ENCODE data around the gene GATAD1.
"Not testable (repeated sequence)": the region's sequence is repeated elsewhere in the genome, so short reads cannot be mapped to it uniquely, and the experiment has no call there.

Gene GATAD1

DNA sequence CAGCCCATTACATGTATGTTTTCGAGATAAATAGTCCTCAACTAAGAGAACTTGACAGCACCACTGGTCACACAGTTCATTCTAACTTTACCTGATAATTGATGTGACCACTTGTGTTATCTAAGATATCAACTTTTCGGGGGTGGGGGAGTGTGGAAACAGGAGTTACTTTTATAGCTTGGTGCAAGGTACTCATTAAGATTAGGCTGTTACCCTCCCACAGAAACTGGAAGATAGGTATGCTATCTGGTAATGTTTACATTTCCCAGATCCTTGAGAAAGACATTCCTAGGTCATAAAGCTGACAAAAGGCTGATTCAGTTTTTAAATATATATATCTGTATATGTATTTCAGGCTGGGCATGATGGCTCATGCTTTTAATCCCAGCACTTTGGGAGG lies 19.4 kb downstream of the GATAD1 start:
- Histone ChIP-seq H3K4me3 (replicated peaks; ENCODE audit: insufficient read depth, low read length) (no peak overlapping the region), H3K27me3 (ENCODE audit: insufficient read depth, poor library complexity, severe bottlenecking) (no peaks in the 10 kb centered on the region), H3K27ac (replicated peaks) (no peak overlapping the region)
- TF ChIP-seq POLR2AphosphoS5 (IDR thresholded peaks at IDR 0.05; ENCODE audit: low read depth): no peak
- no peak for TF ChIP-seq CTCF (IDR thresholded peaks at IDR 0.05; ENCODE audit: insufficient read depth, low read length)
- no peak for TF ChIP-seq SPI1 (IDR thresholded peaks at IDR 0.05; ENCODE audit: borderline replicate concordance, low read depth)
- TF ChIP-seq, protein P1, sequence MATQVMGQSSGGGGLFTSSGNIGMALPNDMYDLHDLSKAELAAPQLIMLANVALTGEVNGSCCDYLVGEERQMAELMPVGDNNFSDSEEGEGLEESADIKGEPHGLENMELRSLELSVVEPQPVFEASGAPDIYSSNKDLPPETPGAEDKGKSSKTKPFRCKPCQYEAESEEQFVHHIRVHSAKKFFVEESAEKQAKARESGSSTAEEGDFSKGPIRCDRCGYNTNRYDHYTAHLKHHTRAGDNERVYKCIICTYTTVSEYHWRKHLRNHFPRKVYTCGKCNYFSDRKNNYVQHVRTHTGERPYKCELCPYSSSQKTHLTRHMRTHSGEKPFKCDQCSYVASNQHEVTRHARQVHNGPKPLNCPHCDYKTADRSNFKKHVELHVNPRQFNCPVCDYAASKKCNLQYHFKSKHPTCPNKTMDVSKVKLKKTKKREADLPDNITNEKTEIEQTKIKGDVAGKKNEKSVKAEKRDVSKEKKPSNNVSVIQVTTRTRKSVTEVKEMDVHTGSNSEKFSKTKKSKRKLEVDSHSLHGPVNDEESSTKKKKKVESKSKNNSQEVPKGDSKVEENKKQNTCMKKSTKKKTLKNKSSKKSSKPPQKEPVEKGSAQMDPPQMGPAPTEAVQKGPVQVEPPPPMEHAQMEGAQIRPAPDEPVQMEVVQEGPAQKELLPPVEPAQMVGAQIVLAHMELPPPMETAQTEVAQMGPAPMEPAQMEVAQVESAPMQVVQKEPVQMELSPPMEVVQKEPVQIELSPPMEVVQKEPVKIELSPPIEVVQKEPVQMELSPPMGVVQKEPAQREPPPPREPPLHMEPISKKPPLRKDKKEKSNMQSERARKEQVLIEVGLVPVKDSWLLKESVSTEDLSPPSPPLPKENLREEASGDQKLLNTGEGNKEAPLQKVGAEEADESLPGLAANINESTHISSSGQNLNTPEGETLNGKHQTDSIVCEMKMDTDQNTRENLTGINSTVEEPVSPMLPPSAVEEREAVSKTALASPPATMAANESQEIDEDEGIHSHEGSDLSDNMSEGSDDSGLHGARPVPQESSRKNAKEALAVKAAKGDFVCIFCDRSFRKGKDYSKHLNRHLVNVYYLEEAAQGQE (IDR thresholded peaks at IDR 0.05; ENCODE audit: insufficient replicate concordance, low read depth): no peak
- no peak for TF ChIP-seq GABPA (IDR thresholded peaks at IDR 0.05; ENCODE audit: low read depth)
- DNase-seq (ENCODE audit: low read depth in 1 of 2, low spot score in 1 of 2): no peak

DNA sequence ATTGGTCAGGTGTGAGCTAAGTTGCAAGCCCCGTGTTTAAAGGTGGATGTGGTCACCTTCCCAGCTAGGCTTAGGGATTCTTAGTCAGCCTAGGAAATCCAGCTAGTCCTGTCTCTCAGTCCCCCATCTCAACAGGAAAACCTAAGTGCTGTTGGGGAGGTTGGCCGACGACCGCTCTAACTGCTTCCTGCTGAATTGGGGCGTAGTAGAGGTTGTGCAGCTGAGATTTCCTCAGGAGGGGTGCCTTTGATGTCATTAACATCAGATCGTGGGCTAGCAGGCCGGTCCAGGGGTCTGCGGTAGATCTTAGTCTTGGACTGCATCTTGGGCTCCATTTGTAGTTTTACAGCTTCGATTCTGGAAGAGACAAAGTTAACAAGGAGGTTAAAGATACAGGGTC lies 21.3 kb downstream of the GATAD1 start:
- DNase-seq (ENCODE audit: low read depth in 1 of 2, low spot score in 1 of 2); H3K27me3 ChIP-seq (ENCODE audit: insufficient read depth, poor library complexity, severe bottlenecking); H3K4me3 ChIP-seq (replicated peaks; ENCODE audit: insufficient read depth, low read length); H3K27ac ChIP-seq (replicated peaks): not testable (repeated sequence)

DNA sequence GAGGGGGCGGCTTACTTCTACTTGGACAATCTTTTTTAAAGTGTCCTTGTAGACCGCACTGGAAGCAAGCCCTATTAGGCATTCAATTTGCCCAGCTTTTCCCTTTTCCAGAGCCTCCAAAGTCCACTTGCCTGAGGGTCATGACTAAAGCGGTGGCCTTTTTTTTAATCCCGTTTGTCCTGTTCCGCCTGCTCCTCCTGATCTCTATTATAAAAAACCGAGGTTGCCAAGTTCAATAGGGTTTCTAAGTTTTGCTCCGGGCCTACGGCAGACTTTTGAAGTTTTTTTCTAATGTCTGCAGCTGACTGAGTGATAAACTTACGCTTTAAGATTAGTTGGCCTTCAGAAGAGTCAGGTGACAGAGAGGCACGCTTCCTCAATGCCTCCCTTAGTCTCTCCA lies 26.7 kb downstream of the GATAD1 start:
- not testable (repeated sequence) for H3K27ac ChIP-seq (replicated peaks); H3K27me3 ChIP-seq (ENCODE audit: insufficient read depth, poor library complexity, severe bottlenecking); DNase-seq (ENCODE audit: low read depth in 1 of 2, low spot score in 1 of 2); H3K4me3 ChIP-seq (replicated peaks; ENCODE audit: insufficient read depth, low read length)

GRCh38 chr7:92475261-92475770 lies 28.0 kb downstream of the GATAD1 start:
- not testable (repeated sequence) for H3K27ac ChIP-seq (replicated peaks); DNase-seq (ENCODE audit: low read depth in 1 of 2, low spot score in 1 of 2); H3K27me3 ChIP-seq (ENCODE audit: insufficient read depth, poor library complexity, severe bottlenecking); H3K4me3 ChIP-seq (replicated peaks; ENCODE audit: insufficient read depth, low read length)

DNA sequence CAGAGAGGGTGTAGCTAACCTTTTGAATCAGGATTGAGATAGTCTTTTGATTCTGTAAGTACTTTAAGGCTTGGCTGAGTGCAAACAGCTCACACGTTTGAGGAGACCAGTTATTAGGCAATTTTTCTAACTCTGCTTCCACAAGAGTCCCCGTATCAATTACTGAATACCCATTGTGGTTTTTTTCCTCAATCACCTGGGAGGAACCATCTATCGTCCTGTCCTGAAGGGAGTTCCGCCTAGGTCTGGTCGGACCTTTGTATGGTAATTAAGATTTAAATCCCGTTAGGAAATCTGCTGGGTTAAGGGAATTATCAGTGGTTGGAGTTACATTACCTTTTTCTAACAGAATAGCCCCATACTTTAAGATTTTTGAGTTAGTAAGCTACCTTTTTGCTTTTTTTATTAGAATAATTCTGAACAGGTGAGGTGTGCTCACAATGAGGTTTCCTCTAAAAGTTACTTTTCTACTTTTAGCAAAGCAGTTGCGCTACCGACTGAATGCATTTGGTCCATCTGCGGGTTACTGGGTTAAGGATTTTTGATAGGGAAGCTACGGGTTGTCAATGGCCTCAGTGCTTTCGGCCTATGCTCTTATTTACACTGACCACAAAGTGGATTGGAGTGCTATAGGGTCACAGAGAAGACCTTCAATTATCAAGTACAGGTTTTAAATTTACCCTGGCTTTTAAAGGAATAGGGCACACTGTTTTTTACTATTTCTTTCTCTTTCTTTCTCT lies 28.7 kb downstream of the GATAD1 start:
- not testable (repeated sequence) for H3K27me3 ChIP-seq (ENCODE audit: insufficient read depth, poor library complexity, severe bottlenecking); DNase-seq (ENCODE audit: low read depth in 1 of 2, low spot score in 1 of 2); H3K27ac ChIP-seq (replicated peaks); H3K4me3 ChIP-seq (replicated peaks; ENCODE audit: insufficient read depth, low read length)

DNA sequence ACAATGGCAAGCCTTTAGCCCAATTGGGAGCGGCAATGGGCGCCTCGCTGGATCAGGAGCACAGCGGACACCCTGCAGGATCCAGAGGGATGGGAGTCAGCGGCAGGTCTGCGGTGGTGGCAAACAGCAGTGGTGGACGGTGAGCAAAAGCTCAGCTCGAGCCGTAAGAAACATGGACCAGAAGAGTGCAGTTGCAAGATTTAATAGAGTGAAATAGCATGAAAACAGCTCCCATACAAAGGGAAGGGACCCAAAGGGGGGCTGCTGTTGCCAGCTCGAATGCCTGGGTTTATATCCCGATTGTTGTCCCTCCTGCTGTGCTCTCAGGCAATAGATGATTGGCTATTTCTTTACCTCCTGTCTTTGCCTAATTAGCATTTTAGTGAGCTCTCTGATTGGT lies 30.4 kb downstream of the GATAD1 start, which contains the start of gene ERVW-1:
Gene ERVW-1 (minus strand): TSS at position 266 of the 400 bp plus-strand sequence. CDS start 7,565 bp downstream, outside the sequence.
- not testable (repeated sequence) for H3K27ac ChIP-seq (replicated peaks); DNase-seq (ENCODE audit: low read depth in 1 of 2, low spot score in 1 of 2); H3K27me3 ChIP-seq (ENCODE audit: insufficient read depth, poor library complexity, severe bottlenecking); H3K4me3 ChIP-seq (replicated peaks; ENCODE audit: insufficient read depth, low read length)

DNA sequence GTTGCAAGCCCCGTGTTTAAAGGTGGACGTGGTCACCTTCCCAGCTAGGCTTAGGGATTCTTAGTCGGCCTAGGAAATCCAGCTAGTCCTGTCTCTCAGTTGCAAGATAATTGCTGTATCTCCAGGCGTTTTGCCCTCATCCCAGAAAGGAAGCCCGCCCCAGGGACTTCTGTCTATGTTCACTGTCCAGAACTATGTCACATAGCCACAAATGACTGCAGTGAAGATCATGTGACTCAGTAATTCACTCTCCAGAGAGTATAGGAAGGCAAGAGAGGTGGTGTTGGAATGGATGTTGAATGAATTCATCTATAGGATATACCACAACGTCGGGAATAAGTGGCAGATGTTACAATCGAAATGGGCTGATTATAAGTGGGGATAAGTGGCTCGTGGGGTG lies 30.8 kb downstream of the GATAD1 start:
- no peak overlapping the region for H3K27ac ChIP-seq (replicated peaks)
- TF ChIP-seq GABPA (IDR thresholded peaks at IDR 0.05; ENCODE audit: low read depth) (no peak), POLR2AphosphoS5 (IDR thresholded peaks at IDR 0.05; ENCODE audit: low read depth) (no peak), SPI1 (IDR thresholded peaks at IDR 0.05; ENCODE audit: borderline replicate concordance, low read depth) (no peak), CTCF (IDR thresholded peaks at IDR 0.05; ENCODE audit: insufficient read depth, low read length) (no peak)
- TF ChIP-seq, protein P1 (IDR thresholded peaks at IDR 0.05; ENCODE audit: insufficient replicate concordance, low read depth): no peak
- no peak for DNase-seq (ENCODE audit: low read depth in 1 of 2, low spot score in 1 of 2)
- H3K27me3 ChIP-seq (ENCODE audit: insufficient read depth, poor library complexity, severe bottlenecking): no peaks in the 10 kb centered on the region
- H3K4me3 ChIP-seq (replicated peaks; ENCODE audit: insufficient read depth, low read length): no peak overlapping the region
